Bronchial epithelial cell (primary cell): ENCODE measurements around the gene INTS2. TPM values are rescaled to one million over a fixed set of nuclear protein-coding genes. Genes with fewer than 3 reads are reported as not detected.
A peak's percentile ranks its signal among the peaks of the same experiment; 100 is the strongest.

Experiments
- DNase-seq: peaks from one replicate; pipeline ENCODE4 v3.0.0-alpha.2; 2010; ENCODE audit warnings: low read depth
- FAIRE-seq: peaks from 2 replicates; lab custom pipeline; 2011; peaks lifted over from hg19 to GRCh38; lab: Jason Lieb, UNC
- H3K27me3 ChIP-seq: 2 replicates; pipeline ENCODE4 v1.5.1; 2011; ENCODE audit warnings: low read length; ENCODE audit not compliant: control insufficient read depth, insufficient read depth
- H3K36me3 ChIP-seq: 2 replicates; pipeline ENCODE4 v1.5.1; 2011; ENCODE audit warnings: low read length; ENCODE audit not compliant: control insufficient read depth, insufficient read depth
- H3K4me3 ChIP-seq: 2 replicates; pipeline ENCODE4 v1.5.1; 2011; ENCODE audit warnings: mild to moderate bottlenecking, low read depth, low read length, control low read depth
- CTCF ChIP-seq: IDR thresholded peaks from 2 replicates; pipeline ENCODE4 v1.5.1; 2011; ENCODE audit warnings: mild to moderate bottlenecking, moderate library complexity, low read length, control low read depth, inconsistent platforms; ENCODE audit not compliant: insufficient read depth, severe bottlenecking
- total RNA-seq: library from RNA; depleted of rRNA; stranded (reverse); fragments of >200 nt; gene quantifications from 2 replicates; pipeline ENCODE4 v1.2.1, GENCODE V29; 2014

Gene INTS2
- total RNA-seq, 1 donor from 2014 or later: 17.1 TPM

- no peak overlapping the region for H3K4me3 ChIP-seq
- no peak for TF ChIP-seq CTCF
- H3K27me3 ChIP-seq: no peaks in the 10 kb centered on the region
- no peak for DNase-seq
- no peak for FAIRE-seq
- H3K36me3 ChIP-seq: no peaks in the 10 kb centered on the region
Observed at GRCh38 chr17:61834610-61835009, 93.2 kb downstream of the INTS2 start.

GRCh38 chr17:61833536-61834193, 94.1 kb downstream of the INTS2 start:
- no peaks in the 10 kb centered on the region for H3K27me3 ChIP-seq
- no peak for TF ChIP-seq CTCF
- DNase-seq (peak; percentile 91), FAIRE-seq (no peak)
- H3K4me3 ChIP-seq: no peak overlapping the region
- H3K36me3 ChIP-seq: no peaks in the 10 kb centered on the region

- TF ChIP-seq CTCF: no peak
- H3K4me3 ChIP-seq: no peak overlapping the region
- no peaks in the 10 kb centered on the region for H3K36me3 ChIP-seq
- H3K27me3 ChIP-seq: no peaks in the 10 kb centered on the region
- DNase-seq (no peak), FAIRE-seq (no peak)
Observed at GRCh38 chr17:61832463-61832862, 95.3 kb downstream of the INTS2 start.

GRCh38 chr17:61831099-61831498, 96.7 kb downstream of the INTS2 start:
- no peak overlapping the region for H3K4me3 ChIP-seq
- FAIRE-seq: no peak
- no peak for TF ChIP-seq CTCF
- no peak for DNase-seq
- no peaks in the 10 kb centered on the region for H3K27me3 ChIP-seq
- no peaks in the 10 kb centered on the region for H3K36me3 ChIP-seq

GRCh38 chr17:61828694-61829093, 99.1 kb downstream of the INTS2 start:
- FAIRE-seq (no peak), DNase-seq (no peak)
- no peaks in the 10 kb centered on the region for H3K36me3 ChIP-seq
- no peak overlapping the region for H3K4me3 ChIP-seq
- no peak for TF ChIP-seq CTCF
- no peaks in the 10 kb centered on the region for H3K27me3 ChIP-seq
